LNCAP (cell line): ENCODE results near the gene PPIL4.

Experiments
- TF ChIP-seq, protein P1 (sequence below): fragments of 450-650 bp; IDR thresholded peaks from 2 replicates; pipeline ENCODE4 v1.5.1; 2017; ENCODE audit warnings: mild to moderate bottlenecking

PPIL4 gene

DNA sequence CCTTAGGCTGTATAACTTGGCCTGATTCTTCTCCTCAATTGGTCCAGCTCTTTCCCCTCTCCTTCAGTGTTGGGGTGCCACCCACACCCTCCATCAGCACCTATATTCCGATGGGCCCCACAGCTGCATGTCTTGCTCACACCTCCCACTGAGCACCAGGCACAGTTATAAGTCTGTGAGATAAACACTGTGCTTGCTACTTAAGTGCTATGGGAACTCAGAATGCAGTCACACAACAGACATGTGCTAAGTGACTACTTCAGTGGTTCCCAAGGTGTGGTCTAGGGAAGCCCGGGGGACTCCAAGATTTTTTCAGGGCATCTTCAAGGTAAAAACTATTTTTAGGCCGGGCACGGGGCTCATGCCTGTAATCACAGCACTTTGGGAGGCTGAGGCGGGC lies 68.3 kb downstream of the PPIL4 start:
- TF ChIP-seq, protein P1, sequence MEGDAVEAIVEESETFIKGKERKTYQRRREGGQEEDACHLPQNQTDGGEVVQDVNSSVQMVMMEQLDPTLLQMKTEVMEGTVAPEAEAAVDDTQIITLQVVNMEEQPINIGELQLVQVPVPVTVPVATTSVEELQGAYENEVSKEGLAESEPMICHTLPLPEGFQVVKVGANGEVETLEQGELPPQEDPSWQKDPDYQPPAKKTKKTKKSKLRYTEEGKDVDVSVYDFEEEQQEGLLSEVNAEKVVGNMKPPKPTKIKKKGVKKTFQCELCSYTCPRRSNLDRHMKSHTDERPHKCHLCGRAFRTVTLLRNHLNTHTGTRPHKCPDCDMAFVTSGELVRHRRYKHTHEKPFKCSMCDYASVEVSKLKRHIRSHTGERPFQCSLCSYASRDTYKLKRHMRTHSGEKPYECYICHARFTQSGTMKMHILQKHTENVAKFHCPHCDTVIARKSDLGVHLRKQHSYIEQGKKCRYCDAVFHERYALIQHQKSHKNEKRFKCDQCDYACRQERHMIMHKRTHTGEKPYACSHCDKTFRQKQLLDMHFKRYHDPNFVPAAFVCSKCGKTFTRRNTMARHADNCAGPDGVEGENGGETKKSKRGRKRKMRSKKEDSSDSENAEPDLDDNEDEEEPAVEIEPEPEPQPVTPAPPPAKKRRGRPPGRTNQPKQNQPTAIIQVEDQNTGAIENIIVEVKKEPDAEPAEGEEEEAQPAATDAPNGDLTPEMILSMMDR, result no peak

DNA sequence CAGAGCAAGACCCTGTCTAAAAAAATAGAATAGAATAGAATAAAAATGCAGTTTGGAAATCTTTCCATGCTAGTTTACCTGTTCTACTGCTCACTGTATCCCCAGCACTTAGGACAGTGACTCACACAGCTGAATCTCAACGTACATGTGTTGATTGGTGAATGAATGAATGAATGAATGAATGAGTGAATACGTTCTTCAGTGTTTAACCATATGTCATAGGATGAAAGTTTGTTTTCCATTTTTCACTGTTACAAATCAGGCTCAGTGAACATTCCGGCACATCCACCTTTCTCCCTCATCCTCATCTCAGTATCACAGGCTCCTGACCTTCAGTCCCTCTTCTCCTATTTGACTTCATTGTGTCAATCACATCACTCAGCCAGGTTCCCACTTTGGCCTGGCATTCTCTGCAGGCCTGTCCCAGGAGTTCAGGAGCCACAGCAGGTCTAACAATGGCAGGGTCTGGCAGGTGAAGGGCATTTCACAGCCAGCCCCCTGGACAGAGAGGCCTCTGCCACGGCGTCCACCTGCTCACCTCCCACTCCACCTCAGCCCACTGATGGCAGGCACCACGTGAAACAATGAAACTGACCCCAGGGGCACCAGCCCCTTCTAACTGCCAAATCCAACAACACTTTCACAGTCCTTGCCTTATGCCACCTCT lies 68.9 kb downstream of the PPIL4 start:
- TF ChIP-seq, protein P1, result no peak

DNA sequence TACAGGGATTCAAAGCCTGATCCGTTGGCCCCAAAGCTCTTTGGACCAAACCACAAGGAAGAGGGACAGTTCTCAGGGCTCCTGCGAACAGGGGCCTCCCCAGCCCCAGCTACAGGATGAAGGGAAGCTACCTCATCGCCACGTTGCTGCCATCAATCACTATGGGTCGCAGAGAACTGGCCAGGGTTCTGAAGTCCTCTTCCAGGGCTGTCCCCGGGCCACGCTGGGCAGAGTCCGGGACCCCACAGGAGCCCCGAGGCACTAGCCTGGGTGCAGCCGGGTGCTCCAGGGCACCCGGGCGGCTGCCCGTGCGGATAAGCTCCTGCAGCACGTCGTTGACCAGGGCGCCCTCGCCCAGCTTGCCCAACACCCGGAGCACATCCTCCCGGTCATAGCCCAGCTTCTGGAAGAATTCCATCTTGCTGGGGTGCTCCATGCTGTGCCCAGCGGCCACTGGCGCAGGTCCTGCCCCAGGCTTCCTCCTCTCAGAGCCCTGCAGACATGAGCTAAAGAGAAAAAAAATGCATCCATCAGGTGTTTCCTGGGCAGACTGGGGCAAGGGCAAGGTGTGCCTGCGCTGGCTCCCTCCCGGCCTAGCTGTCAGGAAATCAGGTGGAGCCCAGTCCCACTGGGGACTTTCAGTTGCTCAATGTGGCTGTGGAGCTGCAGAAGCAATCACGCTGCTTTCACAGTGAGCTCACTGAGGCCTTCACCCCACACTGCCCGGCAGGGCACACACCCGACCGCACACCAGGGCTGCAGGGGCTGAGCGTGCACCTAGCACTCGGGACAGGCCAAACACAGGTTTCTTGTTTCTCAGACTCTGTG lies 71.5 kb downstream of the PPIL4 start:
- TF ChIP-seq, protein P1, result no peak

DNA sequence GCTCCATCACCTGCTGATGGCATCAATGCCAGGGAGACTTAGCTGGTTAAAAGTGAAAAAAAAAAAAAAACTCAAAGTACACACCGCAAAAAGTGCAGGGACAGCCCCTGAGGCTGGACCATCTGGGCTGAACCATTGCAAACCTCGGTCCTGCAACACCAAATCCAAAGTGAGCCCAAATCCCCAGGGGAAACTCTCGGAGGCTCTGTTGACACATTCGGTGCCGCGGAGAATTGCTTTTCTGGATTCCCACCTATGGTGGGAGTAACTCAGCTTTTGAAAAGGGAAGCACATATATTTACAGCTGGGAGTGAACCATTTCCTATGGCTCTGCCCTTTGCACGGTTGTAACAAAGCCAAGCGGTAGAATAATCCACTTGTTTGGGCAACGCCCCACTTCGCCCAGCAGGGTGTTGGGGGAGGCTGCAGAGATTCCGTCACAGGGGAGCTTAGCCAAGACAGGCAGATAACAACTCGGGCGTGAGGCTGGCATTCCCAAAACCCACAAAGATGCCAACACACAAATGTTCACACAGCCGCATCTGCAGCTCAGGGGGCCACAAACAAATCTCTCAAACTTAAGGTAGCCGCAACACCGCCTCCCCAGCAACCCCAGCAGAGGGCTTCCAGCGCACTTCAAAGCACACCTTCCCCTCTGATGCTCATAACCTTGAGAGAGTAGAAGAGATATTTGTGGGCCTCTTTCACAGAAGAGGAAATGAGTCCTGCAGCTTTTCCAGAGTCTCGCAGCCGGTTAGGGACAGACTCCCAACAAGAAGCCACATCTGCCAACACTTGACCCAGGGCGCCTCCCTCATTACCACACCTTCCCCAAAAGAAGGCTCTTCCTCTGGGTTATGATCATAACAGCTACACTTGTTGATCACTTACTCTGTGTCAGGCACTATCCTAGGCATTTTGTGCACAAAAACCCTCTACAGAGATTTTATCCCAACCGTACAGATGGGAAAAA lies 72.5 kb downstream of the PPIL4 start:
- TF ChIP-seq, protein P1, result no peak

DNA sequence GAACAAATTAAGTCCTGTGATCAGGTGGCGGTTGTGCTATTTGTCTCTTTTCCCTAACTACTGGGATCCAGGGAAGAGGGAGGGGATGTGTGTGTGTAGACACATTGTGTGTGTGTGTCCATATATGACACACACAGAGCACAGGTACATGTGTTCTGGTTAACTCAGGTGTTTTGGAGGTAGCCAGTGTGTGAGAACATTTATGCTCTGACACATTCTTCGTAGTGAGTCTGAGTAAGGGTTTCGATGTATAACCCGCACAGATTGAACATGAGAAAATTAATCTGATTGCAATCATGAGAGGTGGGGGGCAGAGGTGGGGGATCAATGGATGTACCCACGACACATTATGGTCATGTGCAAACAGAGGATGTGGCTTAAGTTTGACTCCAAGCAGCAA lies 73.6 kb downstream of the PPIL4 start:
- TF ChIP-seq, protein P1, result no peak

DNA sequence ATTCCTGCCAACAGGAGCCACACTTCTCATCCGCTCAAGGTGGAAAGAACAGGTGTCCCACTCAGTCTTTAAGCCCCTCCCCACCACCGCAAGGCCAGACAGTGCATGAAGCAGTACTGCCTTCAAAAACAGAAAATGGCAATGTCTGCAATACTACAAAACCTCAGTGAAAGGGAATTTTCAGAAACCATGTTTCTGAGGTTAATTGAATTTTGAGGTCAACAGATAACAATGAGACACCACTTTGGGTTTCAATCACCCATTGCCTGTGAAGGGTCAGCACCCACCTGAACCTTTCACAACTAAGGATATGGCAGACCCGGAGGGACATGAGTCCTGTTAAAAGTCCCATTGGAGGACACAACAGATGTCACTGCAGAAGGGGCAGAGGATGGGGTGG lies 74.0 kb downstream of the PPIL4 start:
- TF ChIP-seq, protein P1, result no peak

DNA sequence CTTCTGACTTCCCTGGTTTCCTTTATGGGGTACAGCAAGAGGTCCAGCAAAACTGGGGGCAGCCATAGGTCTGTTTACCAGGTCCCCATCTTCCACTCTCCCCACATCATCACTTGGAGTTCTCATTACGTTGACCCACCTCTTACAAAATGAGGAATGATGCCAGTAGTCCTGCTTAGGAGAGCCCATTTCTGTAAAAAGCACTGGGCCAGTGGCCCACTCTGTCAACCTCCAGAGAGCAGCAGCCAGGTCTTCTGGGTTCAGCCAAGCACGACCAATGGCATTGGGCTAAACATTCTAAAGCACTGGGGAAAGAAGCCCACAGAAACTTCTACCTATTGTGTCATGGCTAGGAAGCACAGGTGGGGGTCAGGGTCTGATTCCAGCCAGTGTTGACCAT lies 74.9 kb downstream of the PPIL4 start:
- TF ChIP-seq, protein P1, result no peak
